HG03342 (cell line): ENCODE measurements around the gene OTOS.

ENCODE experiments used
- ATAC-seq: cut with Tn5 transposase; IDR thresholded peaks from one replicate; pipeline ENCODE4 v1.9.1; 2021; ENCODE audit warnings: mild to moderate bottlenecking, moderate library complexity; ENCODE audit not compliant: unreplicated experiment

Gene OTOS

DNA sequence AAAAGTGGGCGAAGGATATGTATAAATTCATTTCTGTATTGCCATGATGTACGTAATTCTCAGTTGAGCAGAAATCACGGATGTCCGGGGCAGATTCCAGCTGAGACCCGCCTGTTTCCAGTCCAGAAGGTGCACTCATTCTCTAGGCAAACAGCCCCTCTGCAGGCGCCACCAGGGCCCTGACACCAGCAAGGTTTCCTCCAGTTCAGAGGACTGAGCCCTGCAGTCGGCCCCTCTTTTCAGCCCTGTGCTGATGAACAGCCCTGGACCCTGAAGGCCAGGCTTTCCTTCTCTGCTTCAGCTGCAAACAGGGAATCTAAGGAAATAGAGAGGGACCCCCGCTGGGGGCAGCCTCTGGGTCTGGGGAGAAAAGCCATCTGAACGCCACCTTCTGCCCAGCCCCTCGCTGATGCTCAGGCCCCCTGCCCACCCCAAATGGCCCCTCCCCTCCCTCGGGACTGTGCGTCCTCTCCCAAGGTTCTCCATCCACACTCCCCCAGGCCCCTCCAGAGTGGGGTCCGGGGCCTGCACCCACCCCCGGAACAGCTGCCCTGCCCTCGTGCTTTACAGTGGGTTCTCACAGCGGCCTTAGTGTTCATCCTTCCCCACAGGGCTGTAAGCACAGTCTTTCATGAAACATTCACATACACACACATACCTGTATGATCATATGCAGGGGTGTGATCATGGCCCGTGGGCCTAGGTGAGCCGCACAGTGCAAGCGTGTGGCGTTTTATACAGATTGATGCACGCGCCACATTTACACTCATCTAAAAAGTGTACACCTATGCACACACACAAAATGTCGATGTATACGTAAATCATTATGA is 16.4 kb downstream of the OTOS start:
- ATAC-seq = no peak

GRCh38 chr2:240121675-240122074 is 18.8 kb downstream of the OTOS start:
- ATAC-seq = no peak

GRCh38 chr2:240121190-240121589 is 19.3 kb downstream of the OTOS start:
- ATAC-seq = no peak

DNA sequence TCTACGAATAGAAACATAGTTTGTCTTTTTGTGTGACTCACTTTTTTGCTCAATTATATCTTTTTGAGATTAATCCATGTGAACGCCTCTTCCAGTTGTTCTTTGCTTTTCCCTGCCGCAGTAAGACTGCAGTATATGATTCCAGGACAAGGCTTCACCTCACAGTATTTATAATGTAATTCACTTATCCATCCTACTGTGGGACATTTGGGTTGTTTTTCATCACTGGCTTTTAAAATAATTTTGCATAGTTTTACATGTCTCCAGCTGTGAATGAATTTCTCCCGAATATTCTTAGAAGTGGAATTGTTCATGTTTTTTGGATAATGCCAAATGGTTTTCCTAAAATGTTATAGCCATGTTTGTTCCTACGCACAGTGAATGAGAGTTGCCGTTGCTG is 26.2 kb downstream of the OTOS start:
- no peak for ATAC-seq

- ATAC-seq = no peak
These were observed 27.4 kb downstream of the OTOS start for GRCh38 chr2:240112914-240113690.

GRCh38 chr2:240111253-240111652 is 29.2 kb downstream of the OTOS start:
- ATAC-seq = no peak

DNA sequence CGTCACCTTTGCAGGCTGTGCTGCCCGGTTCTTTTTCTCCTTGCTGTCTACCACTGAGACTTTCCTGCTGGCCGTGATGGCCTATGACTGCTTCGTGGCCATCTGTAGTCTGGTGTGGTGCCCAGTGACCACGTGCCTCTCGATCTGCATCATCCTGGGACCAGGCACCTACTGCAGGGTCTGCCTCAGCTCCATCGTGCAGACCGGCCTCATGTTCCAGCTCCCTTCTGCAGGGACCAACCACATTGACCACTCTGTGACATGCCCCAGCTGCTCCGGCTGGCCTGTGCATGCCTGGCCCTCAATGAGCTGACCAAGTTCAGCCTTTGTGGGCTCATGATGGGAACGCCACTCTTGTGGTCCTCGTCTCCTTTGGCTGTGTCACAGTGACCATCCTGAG is 31.1 kb downstream of the OTOS start:
- no peak for ATAC-seq

DNA sequence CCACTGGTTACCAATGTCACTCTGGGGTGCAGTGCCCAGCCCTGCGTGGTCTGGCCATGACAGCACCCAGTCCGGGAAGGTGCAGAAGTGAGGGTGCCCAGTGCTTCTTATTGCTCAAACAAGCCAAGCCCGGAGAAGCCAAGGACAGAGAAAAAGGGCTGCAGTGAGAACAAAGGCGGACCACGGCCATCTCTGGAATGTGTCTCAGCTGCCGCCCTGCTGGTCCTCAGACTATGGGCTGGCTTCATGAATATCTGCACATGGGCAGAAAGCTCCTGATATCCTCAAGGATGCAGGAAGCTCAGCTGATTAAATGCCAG is 33.0 kb downstream of the OTOS start:
- ATAC-seq = no peak

GRCh38 chr2:240106765-240107476 is 33.5 kb downstream of the OTOS start:
- no peak for ATAC-seq

DNA sequence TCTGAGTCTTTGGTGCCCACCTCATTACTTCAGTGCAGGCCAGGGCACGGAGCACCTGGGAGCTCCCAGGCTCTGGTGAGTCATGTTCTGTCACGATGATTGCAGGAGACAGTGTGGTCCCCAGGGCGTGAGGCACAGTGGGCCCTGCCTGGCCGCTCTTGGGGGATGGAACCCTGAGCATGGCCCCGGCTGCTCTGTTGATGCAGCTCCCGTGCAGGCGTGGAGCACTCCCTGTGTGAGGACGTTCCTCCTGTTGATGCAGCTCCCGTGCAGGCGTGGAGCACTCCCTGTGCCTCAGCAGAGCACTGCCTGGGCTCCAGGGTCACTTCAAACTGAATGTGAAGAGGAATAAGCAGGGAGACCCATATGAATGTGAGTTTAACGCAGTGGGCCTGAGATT is 34.5 kb downstream of the OTOS start:
- no peak for ATAC-seq

DNA sequence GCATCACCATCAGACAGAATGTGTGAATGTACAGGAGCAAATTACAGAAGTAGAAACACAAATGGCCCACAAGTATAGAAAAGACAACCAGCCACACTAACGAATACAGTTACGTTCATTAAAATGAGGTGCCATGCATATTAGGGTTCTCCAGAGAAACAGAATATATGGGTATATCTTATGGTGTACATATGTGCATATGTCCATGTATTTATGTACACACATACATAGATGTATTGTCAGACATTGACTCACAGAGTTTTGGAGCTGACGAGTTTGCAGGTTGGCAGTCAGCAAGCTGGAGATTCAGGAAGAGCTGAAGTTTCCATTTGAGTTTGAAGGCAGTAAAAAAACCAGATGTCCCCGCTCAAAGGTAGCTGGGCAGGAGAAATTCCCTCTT is 37.3 kb downstream of the OTOS start:
- ATAC-seq = no peak

DNA sequence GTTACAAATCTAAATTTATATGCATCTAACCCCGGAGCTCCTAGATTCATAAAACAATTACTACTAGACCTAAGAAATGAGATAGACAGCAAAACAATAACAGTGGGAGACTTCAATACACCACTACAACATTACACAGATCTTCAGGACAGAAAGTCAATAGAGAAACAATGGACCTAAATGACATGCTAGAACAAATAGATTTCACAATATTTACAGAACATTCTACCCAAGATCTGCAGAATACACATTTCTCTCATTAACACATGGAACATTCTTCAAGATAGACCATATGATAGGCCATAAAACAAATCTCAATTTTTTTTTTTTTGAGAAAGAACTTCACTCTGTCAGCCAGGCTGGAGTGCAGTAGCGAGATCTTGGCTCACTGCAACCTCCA is 42.1 kb downstream of the OTOS start:
- ATAC-seq = no peak

- no peak for ATAC-seq
These were observed 44.6 kb downstream of the OTOS start for GRCh38 chr2:240095556-240096523.

DNA sequence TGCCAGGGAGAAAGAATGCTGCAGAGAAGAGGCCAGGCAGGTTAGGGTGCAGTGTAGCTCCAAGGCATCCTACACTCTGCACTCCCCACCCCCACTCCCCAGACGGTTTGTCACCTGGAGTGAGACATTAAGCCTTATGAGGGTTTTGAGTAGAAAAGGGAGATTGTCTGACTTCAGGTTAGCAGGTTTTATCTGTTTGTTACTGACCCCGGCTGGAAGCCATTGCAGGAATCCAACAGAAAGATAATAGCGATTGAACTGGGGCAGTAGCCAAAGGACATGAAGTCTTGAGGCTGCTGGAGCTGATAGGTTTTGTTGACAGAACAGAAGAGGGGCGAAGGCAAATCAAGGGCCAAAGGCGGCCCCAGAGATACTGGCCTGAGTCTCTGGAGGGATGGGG is 51.2 kb downstream of the OTOS start:
- no peak for ATAC-seq
